ENCODE measurements around the gene MALSU1.

The MALSU1 gene

DNA sequence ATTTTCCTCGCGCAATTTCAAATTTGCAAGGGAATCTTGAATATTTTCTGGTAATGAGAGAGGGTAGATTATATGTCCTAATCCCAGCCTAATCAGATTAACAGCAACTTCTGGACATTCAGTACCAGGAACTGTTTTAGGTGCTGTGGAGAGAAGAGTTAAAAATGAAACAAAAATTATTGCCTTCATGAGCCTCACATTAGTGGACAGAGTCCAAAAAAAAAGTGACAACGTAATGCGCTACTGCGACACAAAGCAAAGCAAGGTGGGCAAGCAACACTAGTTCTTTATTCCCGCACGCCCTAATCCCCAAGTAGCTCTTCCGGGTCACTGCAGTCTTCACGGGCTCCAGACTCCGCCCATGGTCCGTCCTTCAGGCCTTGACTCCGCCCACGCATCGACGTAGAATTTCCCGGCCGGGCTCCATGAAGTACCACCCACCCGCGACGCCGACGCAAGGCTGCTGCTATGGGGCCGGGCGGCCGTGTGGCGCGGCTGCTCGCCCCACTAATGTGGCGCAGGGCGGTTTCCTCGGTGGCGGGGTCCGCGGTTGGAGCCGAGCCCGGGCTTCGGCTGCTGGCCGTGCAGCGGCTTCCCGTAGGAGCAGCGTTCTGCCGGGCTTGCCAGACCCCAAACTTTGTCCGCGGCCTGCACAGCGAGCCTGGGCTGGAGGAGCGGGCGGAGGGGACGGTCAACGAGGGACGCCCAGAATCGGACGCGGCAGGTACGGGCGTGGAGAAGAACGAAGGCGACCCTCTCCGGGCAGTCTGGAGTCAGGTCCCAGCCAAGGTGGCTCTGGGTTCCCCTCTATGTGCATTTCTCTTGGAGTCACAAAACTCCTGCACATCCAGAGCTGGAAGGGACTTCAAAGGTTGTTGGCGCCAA lies at the start of gene MALSU1:
Gene MALSU1 (plus strand): TSS at position 455 of the 885 bp plus-strand sequence. CDS start 14 bp downstream, at position 469.
- peak; percentile 94 for DNase-seq

DNA sequence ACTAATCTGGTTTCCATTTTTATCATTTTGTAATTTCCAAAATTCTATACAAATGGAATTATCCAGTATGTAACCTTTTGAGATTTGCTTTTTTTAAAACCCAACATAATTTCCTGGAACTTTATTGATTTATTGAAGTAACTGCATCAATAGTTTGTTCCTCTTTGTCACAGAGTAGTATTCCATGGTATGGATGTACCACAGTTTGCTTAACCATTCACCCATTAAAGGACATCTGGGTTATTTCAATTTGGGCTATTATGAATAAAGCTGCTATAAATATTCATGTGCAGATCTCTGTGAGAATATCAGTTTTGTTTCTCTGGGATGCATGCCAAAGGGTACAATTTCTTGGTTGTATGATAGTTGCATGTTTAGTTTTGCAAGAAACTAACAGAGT lies 49.7 kb upstream of the MALSU1 start:
- no peak for DNase-seq

GRCh38 chr7:23254051-23254681 lies 45.0 kb upstream of the MALSU1 start:
- DNase-seq: no peak

- no peak for DNase-seq
Observed at GRCh38 chr7:23256731-23257130, 42.4 kb upstream of the MALSU1 start.

DNA sequence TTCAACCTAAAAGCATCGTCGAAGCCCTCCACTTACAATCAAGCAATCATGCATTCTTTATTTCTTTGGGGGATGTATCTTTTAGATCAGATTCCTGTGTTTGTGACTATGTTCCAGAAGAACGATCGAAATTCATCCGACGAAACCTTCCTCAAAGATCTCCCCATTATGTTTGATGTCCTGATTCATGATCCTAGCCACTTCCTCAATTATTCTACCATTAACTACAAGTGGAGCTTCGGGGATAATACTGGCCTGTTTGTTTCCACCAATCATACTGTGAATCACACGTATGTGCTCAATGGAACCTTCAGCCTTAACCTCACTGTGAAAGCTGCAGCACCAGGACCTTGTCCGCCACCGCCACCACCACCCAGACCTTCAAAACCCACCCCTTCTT lies 38.8 kb upstream of the MALSU1 start:
- DNase-seq: no peak

DNA sequence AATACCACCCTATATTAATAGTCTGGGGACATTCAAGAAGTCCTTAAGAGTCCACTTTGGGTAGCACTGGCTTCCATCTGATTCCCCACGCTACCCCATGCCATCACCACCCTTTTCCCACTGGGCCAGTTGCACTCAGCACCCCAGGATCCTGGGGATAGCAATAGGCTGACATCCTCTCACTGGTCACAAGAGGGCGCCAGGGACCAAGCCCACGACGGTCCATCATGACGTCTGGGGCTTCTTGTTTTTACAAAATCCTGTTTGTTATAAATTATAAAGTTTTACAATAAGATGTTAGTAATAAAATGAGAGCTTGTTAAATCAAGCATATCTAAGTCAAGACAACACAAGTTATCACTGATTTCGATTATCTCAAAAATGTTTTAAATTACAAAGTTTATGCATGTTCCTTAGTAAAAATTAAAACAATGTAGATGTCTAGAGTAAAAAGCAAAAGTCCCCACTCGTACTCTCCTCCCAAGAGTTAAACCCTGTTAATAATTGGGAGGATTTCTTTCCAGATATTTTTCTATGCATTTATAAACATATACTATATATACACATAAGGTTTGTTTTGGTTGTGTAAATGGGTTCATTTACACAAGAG lies 37.2 kb upstream of the MALSU1 start:
- peak; percentile 23 for DNase-seq

GRCh38 chr7:23264916-23265458 lies 34.2 kb upstream of the MALSU1 start:
- DNase-seq: no peak

GRCh38 chr7:23266918-23267317 lies 32.2 kb upstream of the MALSU1 start:
- DNase-seq: no peak

- DNase-seq: no peak
Observed at GRCh38 chr7:23267357-23267756, 31.8 kb upstream of the MALSU1 start.

DNA sequence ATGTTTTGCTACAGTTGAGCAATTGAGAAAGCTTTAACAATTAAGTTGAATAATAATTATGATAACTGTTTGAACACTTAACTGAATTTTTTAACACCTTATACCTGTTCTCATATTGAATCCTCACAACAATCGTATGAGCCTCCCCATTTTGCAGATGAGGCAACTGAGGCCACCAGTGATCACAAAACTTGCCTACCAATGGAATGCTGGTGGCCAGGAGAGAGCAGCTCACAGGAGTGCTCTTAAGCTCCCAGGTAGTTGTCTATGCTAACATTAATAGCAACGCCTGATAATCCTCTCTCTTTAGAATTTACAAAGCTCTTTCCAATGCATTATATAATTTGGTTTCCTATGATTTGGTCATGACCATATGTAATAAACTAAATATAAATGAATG lies 31.0 kb upstream of the MALSU1 start:
- DNase-seq: no peak

- DNase-seq: no peak
Observed at GRCh38 chr7:23268746-23269145, 30.4 kb upstream of the MALSU1 start.

DNA sequence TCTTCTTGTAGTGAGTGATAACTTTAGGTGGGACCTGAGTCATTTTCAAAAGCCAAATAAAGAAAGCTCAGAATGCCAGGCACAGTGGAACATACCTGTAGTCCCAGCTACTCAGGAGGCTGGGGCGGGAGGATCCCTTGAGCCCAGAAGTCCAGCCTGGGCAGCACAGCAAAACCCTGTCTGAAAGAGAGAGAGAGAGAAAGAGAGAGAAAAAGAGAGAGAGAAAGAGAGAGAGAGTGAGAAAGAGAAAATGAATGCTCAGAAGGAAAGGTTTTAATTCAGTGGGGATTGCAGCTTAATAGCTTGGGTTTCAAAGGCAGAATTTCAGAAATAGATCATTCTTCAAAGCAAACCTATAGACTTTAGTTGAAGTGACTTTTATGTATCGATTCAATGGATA lies 26.9 kb upstream of the MALSU1 start:
- no peak for DNase-seq

- DNase-seq: peak; percentile 84
Observed at GRCh38 chr7:23273141-23273599, 26.0 kb upstream of the MALSU1 start.

- no peak for DNase-seq
Observed at GRCh38 chr7:23275912-23276311, 23.2 kb upstream of the MALSU1 start.

- DNase-seq: no peak
Observed at GRCh38 chr7:23276376-23276775, 22.8 kb upstream of the MALSU1 start.

DNA sequence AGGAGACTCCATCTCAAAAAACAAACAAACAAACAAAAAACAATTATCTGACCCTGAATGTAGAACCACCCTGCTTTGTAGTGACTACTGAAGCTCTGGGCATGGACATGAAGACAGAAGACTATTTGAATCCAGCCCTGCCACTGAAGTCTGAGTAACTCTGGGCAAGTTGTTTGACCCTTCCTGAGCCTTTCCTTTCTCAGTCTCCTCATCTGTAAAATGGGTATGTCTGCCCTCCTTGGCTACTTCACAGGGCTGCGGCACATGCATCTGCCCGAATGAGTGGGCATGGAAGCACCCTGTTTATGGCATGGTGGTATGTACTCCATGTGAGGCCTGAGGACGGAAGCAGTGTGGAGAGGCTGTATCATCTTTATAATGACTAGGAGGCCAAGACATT lies 22.2 kb upstream of the MALSU1 start:
- DNase-seq: no peak

DNA sequence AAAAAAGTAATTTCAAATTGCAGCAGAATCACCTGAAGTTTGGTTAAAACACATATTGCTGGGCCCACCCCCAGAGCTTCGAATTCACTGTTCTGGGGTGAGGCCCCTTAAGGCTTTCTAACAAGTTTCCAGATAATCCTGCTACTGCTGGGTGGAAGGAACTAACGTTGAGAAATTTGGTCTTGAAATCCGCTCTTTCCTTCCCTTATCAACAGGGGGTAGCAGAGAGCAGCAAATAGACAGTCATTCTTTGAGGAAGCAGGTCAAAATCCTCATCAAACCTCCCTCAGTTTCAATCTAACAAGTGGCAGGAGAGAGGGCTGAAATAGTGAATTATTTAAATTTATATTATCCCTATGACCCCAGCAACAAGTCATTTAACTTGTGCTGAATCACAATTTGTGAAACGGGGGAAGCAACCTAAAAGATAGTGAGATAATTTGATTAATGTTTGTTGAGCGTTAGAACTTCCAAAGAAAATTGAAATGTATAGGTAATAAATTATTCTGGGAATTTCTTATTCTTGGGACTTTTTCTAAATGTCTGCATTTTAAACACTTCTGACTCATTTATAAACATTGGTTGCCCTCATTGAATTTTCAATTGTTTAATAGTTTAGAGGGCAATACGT lies 21.7 kb upstream of the MALSU1 start:
- no peak for DNase-seq

GRCh38 chr7:23279819-23280525 lies 19.2 kb upstream of the MALSU1 start:
- DNase-seq: no peak

DNA sequence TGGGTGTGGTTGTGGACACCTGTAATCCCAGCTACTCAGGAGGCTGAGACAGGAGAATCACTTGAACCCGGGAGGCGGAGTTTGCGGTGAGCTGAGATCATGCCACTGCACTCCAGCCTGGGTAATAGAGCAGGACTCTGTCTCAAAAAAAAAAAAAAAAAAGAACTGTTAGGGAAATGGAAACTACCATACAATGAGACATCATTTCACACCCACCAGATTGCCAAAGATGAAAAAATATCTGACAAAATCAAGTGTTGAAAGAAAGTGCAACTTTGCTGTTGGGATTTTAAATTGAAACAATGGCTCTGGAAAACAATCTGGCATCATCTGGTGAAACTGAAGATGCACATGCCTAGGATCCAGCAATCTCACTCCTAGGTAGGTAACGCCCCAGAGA lies 16.1 kb upstream of the MALSU1 start:
- no peak for DNase-seq

DNA sequence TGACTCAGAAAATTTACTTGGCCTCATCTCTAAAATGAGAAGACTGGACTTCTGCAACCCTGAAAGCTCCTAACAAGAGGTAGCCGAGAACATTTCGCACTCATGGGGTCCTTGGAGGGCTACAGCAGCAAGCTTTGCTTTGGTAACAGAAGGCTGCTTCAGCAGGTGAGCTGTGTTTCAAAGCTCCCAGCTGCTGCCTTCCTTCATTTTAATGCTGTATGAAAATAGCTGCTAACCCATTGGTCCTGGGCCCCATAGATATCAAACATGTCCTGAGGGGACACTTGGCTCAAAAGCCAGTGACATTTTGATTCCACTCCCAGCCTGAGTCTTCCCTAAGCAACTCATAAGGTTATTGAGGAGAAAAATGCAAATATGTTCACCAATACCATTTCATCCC lies 14.3 kb upstream of the MALSU1 start:
- DNase-seq: no peak

DNA sequence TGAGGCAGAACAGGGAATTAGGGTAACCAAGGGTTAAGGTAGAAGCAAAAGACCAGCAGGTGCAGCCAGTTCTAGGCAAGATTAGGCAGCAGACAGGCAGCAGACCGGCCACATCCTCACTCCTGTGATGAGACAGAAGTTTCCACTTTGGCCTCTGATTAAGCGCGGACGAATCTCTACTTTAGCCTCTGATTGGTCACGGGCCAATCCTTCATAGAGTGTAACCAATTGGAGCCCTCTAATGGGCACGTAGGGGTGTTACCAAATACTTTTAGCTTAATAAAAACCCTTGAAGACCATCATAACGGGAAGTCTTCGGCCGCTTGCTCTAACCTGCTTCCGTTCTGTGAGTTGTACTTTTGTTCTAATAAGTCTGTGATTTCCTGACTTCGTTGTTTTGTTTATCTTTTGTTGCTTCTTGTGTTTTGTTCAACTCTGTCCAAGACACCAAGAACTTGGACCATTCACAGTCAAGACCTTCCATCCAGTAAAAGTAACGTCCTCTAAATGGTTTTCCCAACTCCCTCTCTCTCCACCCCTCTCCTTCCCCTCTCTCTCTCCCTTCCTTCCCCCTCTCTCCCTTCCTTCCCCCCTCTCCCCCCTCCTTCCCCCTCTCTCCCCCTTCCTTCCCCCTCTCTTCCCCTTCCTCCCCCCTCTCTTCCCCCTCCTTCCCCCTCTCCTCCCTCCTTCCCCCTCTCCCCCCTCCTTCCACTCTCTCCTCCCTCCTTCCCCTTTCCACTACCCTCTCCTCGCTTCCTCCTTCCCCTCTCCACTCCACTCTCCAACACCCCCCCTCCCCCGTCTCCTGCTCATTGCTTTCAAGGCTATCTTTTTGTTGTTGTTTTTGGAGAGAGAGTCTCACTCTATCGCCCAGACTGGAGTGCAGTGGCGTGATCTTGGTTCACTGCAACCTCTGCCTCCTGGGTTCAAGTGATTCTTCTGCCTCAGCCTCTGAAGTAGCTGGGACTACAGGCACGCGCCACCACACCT lies 13.2 kb upstream of the MALSU1 start:
- no peak for DNase-seq

Measured in activated CD4-positive, alpha-beta T cell treated with anti-CD3 and anti-CD28 coated beads for 1 hour (primary cell).